VCaP (cell line): ENCODE data around the gene ITGAE.
A peak's percentile ranks its signal among the peaks of the same experiment; 100 is the strongest.

Source experiments
- H3K27ac ChIP-seq: fragments of 450-650 bp; 2 replicates; pipeline ENCODE4 v1.5.1; 2017
- TF ChIP-seq, protein P1 (sequence below): fragments of 450-650 bp; conservative IDR thresholded peaks from 2 replicates; pipeline ENCODE4 v1.5.1; 2017; ENCODE audit warnings: mild to moderate bottlenecking, moderate library complexity

The ITGAE gene

DNA sequence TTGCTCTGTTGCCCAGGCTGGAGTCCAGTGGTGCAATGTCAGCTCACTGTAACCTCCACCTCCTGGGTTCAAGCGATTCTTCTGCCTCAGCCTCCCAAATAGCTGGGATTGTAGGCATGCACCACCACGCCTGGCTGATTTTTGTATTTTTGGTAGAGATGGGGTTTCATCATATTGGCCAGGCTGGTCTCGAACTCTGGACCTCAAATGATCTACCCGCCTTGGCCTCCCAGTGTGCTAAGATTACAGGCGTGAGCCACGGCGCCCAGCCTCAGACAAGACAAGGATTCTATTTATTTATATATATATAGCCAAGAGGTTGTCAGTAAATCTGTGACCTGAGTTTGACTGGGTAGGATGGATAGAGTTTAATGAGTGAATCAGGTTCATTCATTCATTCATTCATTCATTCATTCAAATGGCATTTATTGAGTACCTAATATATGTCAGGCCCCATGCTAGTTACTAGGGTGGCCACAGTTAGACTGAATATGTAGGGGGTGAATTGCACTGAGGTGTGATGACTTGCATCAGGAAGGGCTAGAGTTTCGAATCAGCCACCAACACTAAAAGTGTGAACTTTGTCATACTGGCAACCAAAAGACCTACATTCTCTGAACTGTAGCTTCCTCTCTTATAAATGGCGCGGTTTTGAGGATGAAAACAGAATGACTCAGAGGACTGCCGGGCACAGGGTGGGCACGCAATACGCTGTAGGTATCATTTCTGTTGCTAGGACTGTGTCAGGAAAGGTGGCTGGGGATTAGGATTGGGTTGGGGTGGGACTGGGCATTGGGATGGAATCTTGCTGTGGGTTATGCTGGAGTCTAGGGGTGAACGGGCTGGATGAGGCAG is 37.8 kb downstream of the ITGAE start:
- TF ChIP-seq, protein P1, sequence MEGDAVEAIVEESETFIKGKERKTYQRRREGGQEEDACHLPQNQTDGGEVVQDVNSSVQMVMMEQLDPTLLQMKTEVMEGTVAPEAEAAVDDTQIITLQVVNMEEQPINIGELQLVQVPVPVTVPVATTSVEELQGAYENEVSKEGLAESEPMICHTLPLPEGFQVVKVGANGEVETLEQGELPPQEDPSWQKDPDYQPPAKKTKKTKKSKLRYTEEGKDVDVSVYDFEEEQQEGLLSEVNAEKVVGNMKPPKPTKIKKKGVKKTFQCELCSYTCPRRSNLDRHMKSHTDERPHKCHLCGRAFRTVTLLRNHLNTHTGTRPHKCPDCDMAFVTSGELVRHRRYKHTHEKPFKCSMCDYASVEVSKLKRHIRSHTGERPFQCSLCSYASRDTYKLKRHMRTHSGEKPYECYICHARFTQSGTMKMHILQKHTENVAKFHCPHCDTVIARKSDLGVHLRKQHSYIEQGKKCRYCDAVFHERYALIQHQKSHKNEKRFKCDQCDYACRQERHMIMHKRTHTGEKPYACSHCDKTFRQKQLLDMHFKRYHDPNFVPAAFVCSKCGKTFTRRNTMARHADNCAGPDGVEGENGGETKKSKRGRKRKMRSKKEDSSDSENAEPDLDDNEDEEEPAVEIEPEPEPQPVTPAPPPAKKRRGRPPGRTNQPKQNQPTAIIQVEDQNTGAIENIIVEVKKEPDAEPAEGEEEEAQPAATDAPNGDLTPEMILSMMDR = no peak
- no peak overlapping the region for H3K27ac ChIP-seq

GRCh38 chr17:3761918-3762380 is 39.0 kb downstream of the ITGAE start:
- no peak overlapping the region for H3K27ac ChIP-seq
- TF ChIP-seq, protein P1 = no peak

GRCh38 chr17:3761036-3761917 is 39.7 kb downstream of the ITGAE start:
- TF ChIP-seq, protein P1 = no peak
- H3K27ac ChIP-seq = no peak overlapping the region

DNA sequence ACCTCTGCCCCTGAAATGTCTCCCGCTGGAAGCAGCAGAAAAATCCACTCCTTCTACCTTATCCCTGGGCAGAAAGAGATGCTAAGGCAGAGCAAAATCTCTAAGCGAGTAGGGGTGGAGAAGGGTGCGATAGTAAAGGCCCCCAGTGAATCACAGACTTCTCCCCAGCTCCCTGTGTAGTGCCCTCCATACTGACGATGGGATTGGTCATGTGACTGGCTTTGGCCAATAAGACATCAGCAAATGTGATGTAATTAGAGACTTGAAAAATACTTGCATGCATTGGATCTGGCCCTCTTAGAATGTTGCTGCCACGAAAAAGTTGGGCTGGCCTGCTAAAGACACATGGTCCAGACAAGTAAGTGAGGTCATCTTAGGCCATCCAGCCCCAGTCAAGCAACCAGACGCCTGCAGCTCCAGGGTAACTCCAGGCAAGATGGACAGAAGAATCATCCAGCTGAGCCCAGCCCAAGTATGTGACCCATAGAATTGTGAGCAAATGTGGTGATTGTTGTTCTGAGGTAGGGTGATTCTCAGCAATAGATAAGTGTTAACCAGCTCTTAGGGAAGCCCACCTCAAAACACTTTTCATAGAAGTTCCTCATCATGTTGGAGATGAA is 41.3 kb downstream of the ITGAE start:
- TF ChIP-seq, protein P1 = no peak
- no peak overlapping the region for H3K27ac ChIP-seq

DNA sequence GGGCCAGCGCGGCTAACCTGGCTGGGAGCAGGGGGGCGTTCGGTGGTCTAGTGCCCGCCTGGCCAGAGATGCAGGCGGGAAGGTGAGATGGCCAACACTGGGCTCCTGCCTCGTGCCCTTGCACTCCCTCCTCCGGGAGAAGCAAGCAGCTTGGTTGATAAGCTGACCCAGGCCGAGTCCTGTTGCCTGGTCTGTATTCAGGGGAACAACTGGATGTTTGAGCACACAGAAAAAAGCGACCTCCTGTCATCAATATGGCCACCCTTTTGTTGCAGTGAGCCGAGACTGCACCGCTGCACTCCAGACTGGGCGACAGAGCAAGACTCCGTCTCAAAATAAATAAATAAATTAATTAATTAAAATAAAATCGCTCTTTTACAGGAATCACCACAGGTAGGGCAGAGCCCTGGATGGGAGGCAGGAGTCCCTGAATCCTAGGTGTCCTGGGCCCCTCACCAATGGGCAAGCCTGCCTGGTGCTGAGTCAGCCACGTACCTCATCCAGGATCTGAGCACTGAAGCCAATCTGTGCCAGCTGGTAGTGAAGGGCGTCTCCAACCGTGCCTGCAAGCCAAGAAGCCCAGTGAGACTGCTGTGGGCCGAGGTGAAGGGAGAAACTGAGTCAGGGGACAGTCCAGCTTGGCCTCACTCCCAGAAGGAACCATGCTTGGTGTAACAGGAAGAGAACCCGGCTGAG is 45.5 kb downstream of the ITGAE start:
- TF ChIP-seq, protein P1 = no peak
- peak overlapping the region; percentile 90 for H3K27ac ChIP-seq

DNA sequence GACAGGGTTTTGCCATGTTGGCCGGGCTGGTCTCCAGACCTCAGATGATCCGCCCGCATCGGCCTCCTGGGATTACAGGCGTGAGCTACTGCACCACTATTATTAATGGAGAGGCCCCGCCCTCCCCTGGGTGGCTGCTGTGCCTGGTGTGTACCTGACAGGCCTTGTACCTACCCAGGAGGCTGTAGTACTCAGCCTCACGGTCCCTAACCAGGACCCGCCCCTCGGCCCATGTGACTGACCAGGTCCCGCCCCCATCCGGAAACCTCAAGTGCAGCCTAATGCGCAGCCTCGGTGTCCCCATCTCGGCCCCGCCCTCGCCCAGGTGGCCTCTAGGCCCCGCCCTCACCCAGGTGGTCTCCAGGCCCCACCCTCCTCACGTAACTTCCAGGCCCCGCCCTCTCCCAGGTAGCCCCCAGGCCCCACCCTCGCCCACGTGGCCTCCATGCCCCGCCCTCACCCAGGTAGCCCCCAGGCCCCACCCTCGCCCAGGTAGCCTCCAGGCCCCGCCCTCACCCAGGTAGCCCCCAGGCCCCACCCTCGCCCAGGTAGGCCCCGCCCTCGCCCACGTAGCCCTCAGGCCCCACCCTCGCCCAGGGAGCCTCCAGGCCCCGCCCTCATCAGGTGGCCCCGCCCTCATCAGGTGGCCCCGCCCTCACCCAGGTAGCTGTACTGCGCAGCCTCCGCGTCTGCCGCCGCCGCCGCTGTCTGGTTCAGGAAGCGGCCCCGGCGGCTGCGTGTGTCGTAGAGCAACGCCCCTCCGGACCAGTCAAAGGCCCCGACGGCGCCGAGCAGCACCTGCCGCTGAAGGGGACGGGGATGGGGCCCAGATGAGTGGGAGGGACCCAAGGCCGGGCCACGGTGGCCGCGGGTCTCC is 46.3 kb downstream of the ITGAE start:
- TF ChIP-seq, protein P1 = no peak
- peak overlapping the region; percentile 90 for H3K27ac ChIP-seq
